Stomach (tissue), 9 donors: ENCODE results near the gene RBPJ. TPM values are rescaled to one million over a fixed set of nuclear protein-coding genes. Genes with fewer than 3 reads are reported as not detected.
"Not testable (repeated sequence)": the region's sequence is repeated elsewhere in the genome, so short reads cannot be mapped to it uniquely, and the experiment has no call there.

Source experiments
- DNase-seq, 2 donors: peaks; one replicate each; pipeline versions ENCODE4 v3.0.0 to v3.0.0-alpha.2; 2013 to 2019
- H3K27ac ChIP-seq, 5 donors: fragments of 200-600 bp in 4 of 5; sonication (generic) in 4 of 5; one replicate each; pipeline ENCODE4 v1.5.1; 2013 to 2019; ENCODE audit warnings: mild to moderate bottlenecking in 1 of 5, moderate library complexity in 1 of 5
- H3K27me3 ChIP-seq, 3 donors: fragments of 200-600 bp; sonication (generic); one replicate each; pipeline ENCODE4 v1.5.1; 2017 to 2019; ENCODE audit warnings: mixed run types in 1 of 3
- H3K36me3 ChIP-seq, 4 donors: fragments of 200-600 bp; sonication (generic); 1 replicate in 3 of 4; 2 replicates in 1 of 4; pipeline ENCODE4 v1.5.1; 2016 to 2019
- H3K4me1 ChIP-seq, 4 donors: fragments of 200-600 bp; sonication (generic); one replicate each; pipeline ENCODE4 v1.5.1; 2016 to 2019
- H3K4me3 ChIP-seq, 4 donors: fragments of 200-600 bp; sonication (generic) in 3 of 4; one replicate each; pipeline ENCODE4 v1.5.1; 2016 to 2019; ENCODE audit warnings: mild to moderate bottlenecking in 1 of 4
- H3K9me3 ChIP-seq, 4 donors: fragments of 200-600 bp; sonication (generic); one replicate each; pipeline ENCODE4 v1.5.1; 2016 to 2019
- EP300 ChIP-seq: sonication (generic); formaldehyde crosslinking; IDR thresholded peaks from one replicate; pipeline ENCODE4 v1.6.1; 2017; ENCODE audit warnings: antibody characterized with exemption
- POLR2A ChIP-seq, 4 donors: fragments of 450-650 bp; IDR thresholded peaks; one replicate each; pipeline ENCODE4 v1.6.1; 2016; ENCODE audit warnings: antibody characterized with exemption in 4 of 4, control low read depth in 2 of 4, mild to moderate bottlenecking in 1 of 4, moderate library complexity in 1 of 4
- POLR2AphosphoS5 ChIP-seq, 3 donors: sonication (generic); formaldehyde crosslinking; IDR thresholded peaks; one replicate each; pipeline ENCODE4 v1.6.1; 2016; ENCODE audit warnings: antibody characterized with exemption in 3 of 3
- WGBS, 5 donors: extraction: QIAGEN DNeasy Blood & Tissue Kit in 3 of 5; methylation state at CpG; one replicate each; pipeline versions ENCODE4 v1.1.5 to v1.1.7; 2013 to 2018; 5-methylcytosine and 5-hydroxymethylcytosine counted together
- intact Hi-C: fragments of 100-400 bp; cut with DNase I; formaldehyde crosslinking; loops from one replicate; pipeline ENCODE4 v1.15.1; 2023; ENCODE audit warnings: low total_unique reads
- polyA plus RNA-seq, 3 donors: library from polyadenylated mRNA; stranded (reverse); fragments of 200-250 nt; gene quantifications; one replicate each; pipeline ENCODE4 v1.2.3, GENCODE V29; 2013
- total RNA-seq, 5 donors: library from RNA; depleted of rRNA; stranded (reverse); fragments of >200 nt; gene quantifications; one replicate each; pipeline versions ENCODE4 v1.1.0 to v1.2.3, GENCODE V29; 2014 to 2016
- TF ChIP-seq, protein P1 (sequence below), 7 experiments: fragments of 450-650 bp in 4 of 7; fragments of 200-600 bp in 3 of 7; sonication (generic) in 3 of 7; IDR thresholded peaks; one replicate each; pipeline ENCODE4 v1.5.1; 2016 to 2019; ENCODE audit warnings: antibody characterized with exemption in 7 of 7, control low read depth in 2 of 7, mild to moderate bottlenecking in 1 of 7
- donor health status: healthy with polysubstance abuse.
- donor health status: Bipolar disorder and iron deficiency.
- donor health status: healthy.

The RBPJ gene
- total and polyA plus RNA-seq, 8 donors = 23.2 to 184 (median 45.8) TPM

DNA sequence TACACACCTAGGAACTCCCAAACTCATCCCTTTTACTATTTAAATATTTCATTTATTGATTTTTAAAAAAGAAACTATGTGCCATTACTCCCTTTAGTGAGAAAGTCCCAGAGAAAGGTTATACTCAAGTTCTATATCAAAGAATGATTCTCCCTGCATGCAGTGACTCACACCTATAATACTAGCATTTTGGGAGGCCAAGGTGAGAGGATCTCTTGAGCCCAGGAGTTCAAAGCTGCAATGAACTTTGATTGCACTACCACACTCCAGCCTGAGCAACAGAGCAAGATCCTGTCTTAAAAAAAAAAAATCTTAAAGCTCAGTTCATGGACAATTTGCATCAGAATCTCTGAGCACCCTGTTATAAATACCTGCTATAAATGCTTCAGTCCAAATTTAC, 9.2 kb upstream of the RBPJ start:
- Histone ChIP-seq H3K4me3 (no peak overlapping the region), H3K27ac (no peak overlapping the region), H3K4me1 (no peaks in the 10 kb centered on the region), H3K27me3 (no peaks in the 10 kb centered on the region), H3K36me3 (no peaks in the 10 kb centered on the region), H3K9me3 (peaks cover 5 to 21% (median 13%) of the 10 kb centered on the region in 4 donors)
- TF ChIP-seq, protein P1, sequence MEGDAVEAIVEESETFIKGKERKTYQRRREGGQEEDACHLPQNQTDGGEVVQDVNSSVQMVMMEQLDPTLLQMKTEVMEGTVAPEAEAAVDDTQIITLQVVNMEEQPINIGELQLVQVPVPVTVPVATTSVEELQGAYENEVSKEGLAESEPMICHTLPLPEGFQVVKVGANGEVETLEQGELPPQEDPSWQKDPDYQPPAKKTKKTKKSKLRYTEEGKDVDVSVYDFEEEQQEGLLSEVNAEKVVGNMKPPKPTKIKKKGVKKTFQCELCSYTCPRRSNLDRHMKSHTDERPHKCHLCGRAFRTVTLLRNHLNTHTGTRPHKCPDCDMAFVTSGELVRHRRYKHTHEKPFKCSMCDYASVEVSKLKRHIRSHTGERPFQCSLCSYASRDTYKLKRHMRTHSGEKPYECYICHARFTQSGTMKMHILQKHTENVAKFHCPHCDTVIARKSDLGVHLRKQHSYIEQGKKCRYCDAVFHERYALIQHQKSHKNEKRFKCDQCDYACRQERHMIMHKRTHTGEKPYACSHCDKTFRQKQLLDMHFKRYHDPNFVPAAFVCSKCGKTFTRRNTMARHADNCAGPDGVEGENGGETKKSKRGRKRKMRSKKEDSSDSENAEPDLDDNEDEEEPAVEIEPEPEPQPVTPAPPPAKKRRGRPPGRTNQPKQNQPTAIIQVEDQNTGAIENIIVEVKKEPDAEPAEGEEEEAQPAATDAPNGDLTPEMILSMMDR (IDR thresholded peaks at IDR 0.05) = no peak
- TF ChIP-seq EP300 (no peak), POLR2A (IDR thresholded peaks at IDR 0.05) (no peak), POLR2AphosphoS5 (IDR thresholded peaks at IDR 0.05) (no peak)
- intact Hi-C loops = no loop called here
- no peak for DNase-seq

DNA sequence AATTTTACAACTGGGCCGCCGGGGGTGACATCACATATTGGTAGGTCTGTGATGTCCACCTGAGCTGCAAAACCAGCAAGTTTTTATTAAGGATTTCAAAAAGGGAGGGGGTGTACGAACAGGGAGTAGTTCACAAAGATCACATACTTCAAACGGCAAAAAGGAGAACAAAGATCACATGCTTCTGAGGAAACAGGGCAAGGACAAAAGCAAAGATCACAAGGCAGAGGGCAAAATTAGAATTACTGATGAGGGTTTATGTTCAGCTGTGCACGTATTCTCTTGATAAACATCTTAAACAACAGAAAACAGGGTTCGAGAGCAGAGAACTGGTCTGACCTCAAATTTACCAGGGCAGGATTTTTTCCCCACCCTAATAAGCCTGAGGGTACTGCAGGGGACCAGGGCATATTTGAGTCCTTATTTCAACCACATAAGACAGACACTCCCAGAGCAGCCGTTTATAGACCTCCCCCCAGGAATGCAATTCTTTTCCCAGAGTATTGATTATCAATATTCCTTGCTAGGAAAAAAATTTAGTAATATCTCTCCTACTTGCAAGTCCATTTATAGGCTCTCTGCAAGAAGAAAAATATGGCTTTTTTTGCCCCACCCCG, 5.4 kb upstream of the RBPJ start:
- intact Hi-C loops, H3K27me3 ChIP-seq, H3K36me3 ChIP-seq, DNase-seq, H3K4me3 ChIP-seq, H3K27ac ChIP-seq: not testable (repeated sequence)
- Histone ChIP-seq H3K9me3 (peaks cover 5 to 21% (median 13%) of the 10 kb centered on the region in 4 donors), H3K4me1 (peaks cover 0 to 12% (median 6%) of the 10 kb centered on the region in 4 donors)
- 89 to 91% (median 90%) methylated on average over 8 of the region's 8 CpGs for WGBS, 5 donors

DNA sequence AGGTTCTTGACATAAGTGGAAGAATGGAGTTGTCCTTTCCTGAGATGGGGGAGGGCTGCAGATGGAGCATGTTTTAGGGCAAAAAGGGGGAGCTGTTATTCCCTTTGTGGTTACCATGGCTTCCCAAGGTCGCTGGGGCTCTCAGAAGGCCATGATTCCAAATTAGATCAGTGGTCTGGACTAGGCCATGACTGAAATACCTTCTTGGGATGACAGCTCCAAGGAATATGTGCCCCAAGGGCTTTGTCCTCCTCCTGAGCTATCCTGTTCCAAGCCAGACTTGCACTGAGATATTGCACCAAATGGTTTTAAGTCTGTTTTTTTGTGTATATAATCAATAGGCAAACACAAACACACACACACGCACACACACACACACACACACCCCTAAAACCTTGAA, 3.0 kb upstream of the RBPJ start:
- Histone ChIP-seq H3K4me3 (no peak overlapping the region), H3K36me3 (no peaks in the 10 kb centered on the region), H3K4me1 (peaks cover 0 to 22% (median 20%) of the 10 kb centered on the region in 4 donors), H3K9me3 (peaks cover 5 to 21% (median 13%) of the 10 kb centered on the region in 4 donors), H3K27ac (no peak overlapping the region), H3K27me3 (no peaks in the 10 kb centered on the region)
- DNase-seq = no peak
- TF ChIP-seq, protein P1 (IDR thresholded peaks at IDR 0.05) = no peak
- TF ChIP-seq EP300 (no peak), POLR2AphosphoS5 (IDR thresholded peaks at IDR 0.05) (no peak), POLR2A (IDR thresholded peaks at IDR 0.05) (no peak)
- intact Hi-C loops = no loop called here
- 89 to 92% (median 91%) methylated on average over 2 of the region's 2 CpGs for WGBS, 5 donors

DNA sequence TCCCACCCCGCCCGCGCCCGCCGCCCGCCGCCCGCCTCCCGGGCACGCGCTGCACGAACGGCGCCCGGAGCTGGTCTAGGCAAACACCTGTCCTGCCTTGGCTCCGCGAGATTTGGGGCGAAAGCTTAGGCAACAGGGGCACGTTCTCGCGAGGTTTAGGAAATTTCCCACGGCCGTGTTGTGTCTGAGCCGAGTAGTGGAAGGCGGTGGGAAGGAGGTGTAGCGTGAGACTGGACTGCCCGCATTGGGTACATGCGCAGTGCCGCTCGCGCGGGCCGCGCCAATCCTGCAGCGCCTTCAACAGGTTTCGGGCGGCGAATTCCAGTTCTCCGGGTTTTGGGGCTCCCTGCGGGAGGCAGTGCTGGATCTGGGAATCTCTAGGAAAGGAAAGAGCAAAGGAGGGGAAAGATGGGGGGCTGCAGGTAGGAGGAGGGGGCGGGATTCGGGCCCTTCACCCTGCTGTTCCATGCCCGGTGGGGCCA, 1.3 kb upstream of the RBPJ start:
- Histone ChIP-seq H3K9me3 (peaks cover 5 to 14% (median 10%) of the 10 kb centered on the region in 4 donors), H3K27me3 (no peaks in the 10 kb centered on the region), H3K4me1 (peaks cover 0 to 39% (median 29%) of the 10 kb centered on the region in 4 donors), H3K4me3 (peak overlapping the region; percentile 70 to 86 (median 80)), H3K27ac (peak overlapping the region; percentile 95 to 99 (median 96)), H3K36me3 (no peaks in the 10 kb centered on the region)
- WGBS, 5 donors = 0 to 1% (median 1%) methylated on average over 10 to 43 of the region's 43 CpGs
- DNase-seq = peak; percentile 99
- TF ChIP-seq, protein P1 (IDR thresholded peaks at IDR 0.05) = no peak
- TF ChIP-seq POLR2AphosphoS5 (IDR thresholded peaks at IDR 0.05) = peak; percentile 54 to 78 (median 69)
- TF ChIP-seq POLR2A (IDR thresholded peaks at IDR 0.05) = no peak
- intact Hi-C loops = no loop called here

DNA sequence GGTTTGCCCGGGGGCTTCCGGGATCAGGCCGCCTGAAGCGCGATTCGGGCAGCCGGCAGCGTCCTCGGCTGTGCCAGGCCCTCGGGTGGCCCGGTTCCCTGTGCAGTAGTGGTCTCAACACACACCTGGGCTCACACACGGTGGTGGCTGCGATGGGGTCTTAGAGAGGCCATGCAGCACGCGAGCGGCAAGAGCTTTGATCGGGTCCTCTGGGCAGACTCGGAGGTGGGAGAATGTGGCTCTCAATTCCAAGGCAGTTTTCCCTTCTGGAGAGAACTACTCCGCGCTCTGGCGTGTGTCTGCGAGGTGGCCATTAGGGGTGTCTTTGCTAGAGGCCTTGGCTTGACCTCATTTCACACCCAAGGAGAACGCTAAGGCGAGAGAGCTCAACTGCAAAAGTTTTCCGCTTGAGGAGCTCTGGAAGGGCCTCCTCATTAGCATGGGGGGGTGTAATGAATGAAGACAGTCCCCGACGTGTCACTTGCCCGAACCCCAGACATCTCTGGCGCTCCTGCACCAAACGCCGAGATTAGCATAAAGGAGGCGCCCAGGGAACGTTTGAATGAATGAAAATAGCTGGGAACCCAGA, 771 bp upstream of the RBPJ start:
- peaks cover 0 to 44% (median 32%) of the 10 kb centered on the region in 4 donors for H3K4me1 ChIP-seq
- intact Hi-C loops = no loop called here
- H3K36me3 ChIP-seq = no peaks in the 10 kb centered on the region
- H3K27ac ChIP-seq = peak overlapping the region; percentile 95 to 99 (median 96)
- H3K4me3 ChIP-seq = peak overlapping the region; percentile 70 to 86 (median 80)
- no peaks in the 10 kb centered on the region for H3K27me3 ChIP-seq
- TF ChIP-seq POLR2AphosphoS5 (IDR thresholded peaks at IDR 0.05) (no peak), POLR2A (IDR thresholded peaks at IDR 0.05) (no peak), EP300 (no peak)
- TF ChIP-seq, protein P1 (IDR thresholded peaks at IDR 0.05) = no peak
- peaks cover 5 to 10% (median 8%) of the 10 kb centered on the region in 4 donors for H3K9me3 ChIP-seq
- no peak for DNase-seq
- 0 to 1% (median 0%) methylated on average over 10 to 33 of the region's 33 CpGs for WGBS, 5 donors
